ENCODE measurements around the gene MTCL1. TPM values are rescaled to one million over a fixed set of nuclear protein-coding genes. Genes with fewer than 3 reads are reported as not detected.

The MTCL1 gene
- total RNA-seq, 1 experiment from 2014 or later = 11.6 TPM

- H3K9me3 Mint-ChIP-seq (ENCODE audit: unreplicated experiment) = no peaks in the 10 kb centered on the region
- CTCF ChIA-PET = no interaction called here
- no peak overlapping the region for H3K27ac Mint-ChIP-seq (ENCODE audit: low read depth, unreplicated experiment)
- H3K4me3 Mint-ChIP-seq (ENCODE audit: unreplicated experiment) = no peak overlapping the region
- TF ChIP-seq, protein P1, sequence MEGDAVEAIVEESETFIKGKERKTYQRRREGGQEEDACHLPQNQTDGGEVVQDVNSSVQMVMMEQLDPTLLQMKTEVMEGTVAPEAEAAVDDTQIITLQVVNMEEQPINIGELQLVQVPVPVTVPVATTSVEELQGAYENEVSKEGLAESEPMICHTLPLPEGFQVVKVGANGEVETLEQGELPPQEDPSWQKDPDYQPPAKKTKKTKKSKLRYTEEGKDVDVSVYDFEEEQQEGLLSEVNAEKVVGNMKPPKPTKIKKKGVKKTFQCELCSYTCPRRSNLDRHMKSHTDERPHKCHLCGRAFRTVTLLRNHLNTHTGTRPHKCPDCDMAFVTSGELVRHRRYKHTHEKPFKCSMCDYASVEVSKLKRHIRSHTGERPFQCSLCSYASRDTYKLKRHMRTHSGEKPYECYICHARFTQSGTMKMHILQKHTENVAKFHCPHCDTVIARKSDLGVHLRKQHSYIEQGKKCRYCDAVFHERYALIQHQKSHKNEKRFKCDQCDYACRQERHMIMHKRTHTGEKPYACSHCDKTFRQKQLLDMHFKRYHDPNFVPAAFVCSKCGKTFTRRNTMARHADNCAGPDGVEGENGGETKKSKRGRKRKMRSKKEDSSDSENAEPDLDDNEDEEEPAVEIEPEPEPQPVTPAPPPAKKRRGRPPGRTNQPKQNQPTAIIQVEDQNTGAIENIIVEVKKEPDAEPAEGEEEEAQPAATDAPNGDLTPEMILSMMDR (IDR thresholded peaks at IDR 0.05; ENCODE audit: unreplicated experiment) = no peak
- no peaks in the 10 kb centered on the region for H3K4me1 Mint-ChIP-seq (ENCODE audit: insufficient read depth, unreplicated experiment)
- H3K36me3 Mint-ChIP-seq (ENCODE audit: insufficient read depth, unreplicated experiment) = no peaks in the 10 kb centered on the region
- POLR2A ChIA-PET = no interaction called here
- BruUV-seq (replicated peaks) = no TSS peak
- no peak for DNase-seq (ENCODE audit: unreplicated experiment)
- H3K27me3 Mint-ChIP-seq (ENCODE audit: insufficient read depth, unreplicated experiment) = no peaks in the 10 kb centered on the region
- intact Hi-C loops (cut with micrococcal nuclease) = no loop called here
Measured at GRCh38 chr18:8854550-8854949, 149.2 kb downstream of the MTCL1 start.

DNA sequence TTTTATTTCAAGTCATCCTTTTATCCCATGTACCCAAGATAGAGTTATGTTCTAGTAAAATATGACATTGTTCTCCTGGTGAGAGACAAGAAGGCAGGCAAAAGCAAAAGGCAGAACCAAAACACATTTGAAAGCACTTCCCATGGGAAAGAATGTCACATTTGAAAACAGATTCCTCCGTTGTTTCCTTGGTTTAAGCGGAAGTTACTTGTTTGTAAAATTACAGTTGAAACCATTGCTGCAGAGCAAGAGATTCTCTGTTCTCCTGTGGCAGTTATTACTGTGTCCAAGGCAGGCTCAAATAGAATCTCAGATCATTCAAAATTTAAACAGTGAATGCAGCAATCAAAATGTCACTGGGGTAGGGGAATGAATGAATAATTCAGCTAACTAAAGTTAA, 149.6 kb downstream of the MTCL1 start:
- POLR2A ChIA-PET = no interaction called here
- no peak overlapping the region for H3K27ac Mint-ChIP-seq (ENCODE audit: low read depth, unreplicated experiment)

GRCh38 chr18:8856212-8856611, 150.9 kb downstream of the MTCL1 start:
- H3K36me3 Mint-ChIP-seq (ENCODE audit: insufficient read depth, unreplicated experiment) = no peaks in the 10 kb centered on the region
- H3K27ac Mint-ChIP-seq (ENCODE audit: low read depth, unreplicated experiment) = no peak overlapping the region
- BruUV-seq (replicated peaks) = no TSS peak
- CTCF ChIA-PET = no interaction called here
- no peak overlapping the region for H3K4me3 Mint-ChIP-seq (ENCODE audit: unreplicated experiment)
- no peak for DNase-seq (ENCODE audit: unreplicated experiment)
- TF ChIP-seq, protein P1 (IDR thresholded peaks at IDR 0.05; ENCODE audit: unreplicated experiment) = no peak
- intact Hi-C loops (cut with micrococcal nuclease) = no loop called here
- no peaks in the 10 kb centered on the region for H3K27me3 Mint-ChIP-seq (ENCODE audit: insufficient read depth, unreplicated experiment)
- H3K9me3 Mint-ChIP-seq (ENCODE audit: unreplicated experiment) = no peaks in the 10 kb centered on the region
- H3K4me1 Mint-ChIP-seq (ENCODE audit: insufficient read depth, unreplicated experiment) = no peaks in the 10 kb centered on the region
- POLR2A ChIA-PET = no interaction called here

More for the DNA sequence above, 149.6 kb downstream of the MTCL1 start:
- Mint-ChIP-seq H3K27me3 (ENCODE audit: insufficient read depth, unreplicated experiment) (no peaks in the 10 kb centered on the region), H3K4me3 (ENCODE audit: unreplicated experiment) (no peak overlapping the region), H3K9me3 (ENCODE audit: unreplicated experiment) (no peaks in the 10 kb centered on the region), H3K4me1 (ENCODE audit: insufficient read depth, unreplicated experiment) (no peaks in the 10 kb centered on the region), H3K36me3 (ENCODE audit: insufficient read depth, unreplicated experiment) (no peaks in the 10 kb centered on the region)
- TF ChIP-seq, protein P1 (IDR thresholded peaks at IDR 0.05; ENCODE audit: unreplicated experiment) = no peak
- intact Hi-C loops (cut with micrococcal nuclease) = no loop called here
- DNase-seq (ENCODE audit: unreplicated experiment) = no peak
- CTCF ChIA-PET = no interaction called here
- no TSS peak for BruUV-seq (replicated peaks)

GRCh38 chr18:8856769-8857393, 151.5 kb downstream of the MTCL1 start:
- DNase-seq (ENCODE audit: unreplicated experiment) = no peak
- Mint-ChIP-seq H3K36me3 (ENCODE audit: insufficient read depth, unreplicated experiment) (no peaks in the 10 kb centered on the region), H3K4me3 (ENCODE audit: unreplicated experiment) (no peak overlapping the region), H3K9me3 (ENCODE audit: unreplicated experiment) (no peaks in the 10 kb centered on the region), H3K27ac (ENCODE audit: low read depth, unreplicated experiment) (no peak overlapping the region), H3K4me1 (ENCODE audit: insufficient read depth, unreplicated experiment) (no peaks in the 10 kb centered on the region), H3K27me3 (ENCODE audit: insufficient read depth, unreplicated experiment) (no peaks in the 10 kb centered on the region)
- TF ChIP-seq, protein P1 (IDR thresholded peaks at IDR 0.05; ENCODE audit: unreplicated experiment) = no peak
- ChIA-PET POLR2A (no interaction called here), CTCF (interaction anchor here (0.5 kb wide), 1 partner anchor 10 kb away, joined by 4 read pairs; no protein-coding TSS in a partner anchor)
- intact Hi-C loops (cut with micrococcal nuclease) = no loop called here
- BruUV-seq (replicated peaks) = no TSS peak
